Aorta (tissue), 5 donors: ENCODE data around the gene RBM20. TPM values are rescaled to one million over a fixed set of nuclear protein-coding genes. Genes with fewer than 3 reads are reported as not detected.
"Not testable (repeated sequence)": the region's sequence is repeated elsewhere in the genome, so short reads cannot be mapped to it uniquely, and the experiment has no call there.

Source experiments
- ATAC-seq: fragments of 200-7000 bp; cut with Tn5 transposase; one replicate; pipeline ENCODE4 v1.9.1; 2022; ENCODE audit warnings: moderate library complexity; ENCODE audit not compliant: low FRiP score
- DNase-seq, 2 donors: peaks; one replicate each; pipeline ENCODE4 v3.0.0-alpha.2; 2020
- H3K27ac ChIP-seq, 2 donors: one replicate each; pipeline ENCODE4 v1.5.1; 2013; ENCODE audit warnings: low read length in 2 of 2, mild to moderate bottlenecking in 2 of 2, moderate library complexity in 2 of 2, control low read depth in 1 of 2, inconsistent platforms in 1 of 2, low read depth in 1 of 2
- H3K27me3 ChIP-seq, 2 donors: one replicate each; pipeline ENCODE4 v1.6.1; 2013; ENCODE audit warnings: control low read depth in 1 of 2, low read length in 1 of 2, mild to moderate bottlenecking in 1 of 2, moderate library complexity in 1 of 2; ENCODE audit not compliant: insufficient read depth in 2 of 2, control insufficient read depth in 1 of 2
- H3K36me3 ChIP-seq, 2 donors: one replicate each; pipeline ENCODE4 v1.6.1; 2013; ENCODE audit warnings: control low read depth in 1 of 2, low read length in 1 of 2, mild to moderate bottlenecking in 1 of 2; ENCODE audit not compliant: insufficient read depth in 2 of 2, control insufficient read depth in 1 of 2
- H3K4me1 ChIP-seq, 2 donors: one replicate each; pipeline ENCODE4 v1.6.1; 2013; ENCODE audit warnings: low read length in 2 of 2, control low read depth in 1 of 2, mild to moderate bottlenecking in 1 of 2, moderate library complexity in 1 of 2; ENCODE audit not compliant: insufficient read depth in 2 of 2, control insufficient read depth in 1 of 2
- H3K4me3 ChIP-seq, 2 donors: one replicate each; pipeline ENCODE4 v1.5.1; 2013; ENCODE audit warnings: low read length in 2 of 2, control low read depth in 1 of 2, mild to moderate bottlenecking in 1 of 2
- H3K9me3 ChIP-seq: one replicate; pipeline ENCODE4 v1.6.1; 2013; ENCODE audit warnings: mild to moderate bottlenecking, low read length; ENCODE audit not compliant: control insufficient read depth
- WGBS, 2 donors: extraction: QIAGEN DNeasy Blood & Tissue Kit; methylation state at CpG; one replicate each; pipeline ENCODE4 v1.1.7; 2013; 5-methylcytosine and 5-hydroxymethylcytosine counted together
- intact Hi-C, 2 donors: fragments of 100-400 bp; cut with DNase I; formaldehyde crosslinking; loops; one replicate each; pipeline versions ENCODE4 v1.14.2 to v1.15.0; 2022
- polyA plus RNA-seq, 2 donors: library from polyadenylated mRNA; stranded (reverse); fragments of 200-250 nt; gene quantifications; one replicate each; pipeline ENCODE4 v1.2.3, GENCODE V29; 2013
- total RNA-seq, 2 donors: library from RNA; stranded (reverse); fragmentation: NEBNext Ultra II Directional; extraction: Animal tissue kit (Norgen Biotek cat#: 25700); gene quantifications; one replicate each; pipeline ENCODE4 v1.2.1, GENCODE V29; 2021
- donor health status: healthy with polysubstance abuse.
- donor health status: Bipolar disorder and iron deficiency.
- donor health status: DM: no; HTN: no; CAD: no.
- donor health status: DM: no; HTN: no; CAD: no.
- donor health status: DM: yes; HTN: yes; CAD: no.

RBM20 gene
- total and polyA plus RNA-seq, 4 donors: 2.9 to 11.2 (median 8.0) TPM

GRCh38 chr10:110632591-110633215 is 11.4 kb upstream of the RBM20 start:
- intact Hi-C loops: no loop called here
- Histone ChIP-seq H3K27me3 (no peaks in the 10 kb centered on the region), H3K9me3 (no peaks in the 10 kb centered on the region), H3K4me1 (peaks cover 4 to 8% of the 10 kb centered on the region in 2 donors), H3K27ac (peak overlapping the region; percentile 22 to 63), H3K36me3 (no peaks in the 10 kb centered on the region), H3K4me3 (no peak overlapping the region)
- no peak for ATAC-seq
- 77 to 100% methylated on average over 1 of the region's 1 CpG for WGBS, 2 donors
- DNase-seq: no peak

- DNase-seq: peak; percentile 56 to 83
- peak overlapping the region in 1 of 2 donors; percentile 47 for H3K27ac ChIP-seq
- intact Hi-C loops: no loop called here
- WGBS, 2 donors: 8 to 9% methylated on average over 9 of the region's 9 CpGs
- no peak for ATAC-seq
- no peaks in the 10 kb centered on the region for H3K36me3 ChIP-seq
- H3K9me3 ChIP-seq: no peaks in the 10 kb centered on the region
- H3K4me3 ChIP-seq: no peak overlapping the region
- peaks cover 4 to 15% of the 10 kb centered on the region in 2 donors for H3K4me1 ChIP-seq
- no peaks in the 10 kb centered on the region for H3K27me3 ChIP-seq
These were observed 9.5 kb upstream of the RBM20 start for GRCh38 chr10:110634527-110635209.

GRCh38 chr10:110636572-110636931 is 7.6 kb upstream of the RBM20 start:
- no peak overlapping the region for H3K4me3 ChIP-seq
- no peaks in the 10 kb centered on the region for H3K36me3 ChIP-seq
- peaks cover 0 to 15% of the 10 kb centered on the region in 2 donors for H3K4me1 ChIP-seq
- no peak for DNase-seq
- H3K27me3 ChIP-seq: no peaks in the 10 kb centered on the region
- peak overlapping the region; percentile 9 to 91 for H3K27ac ChIP-seq
- no peak for ATAC-seq
- H3K9me3 ChIP-seq: no peaks in the 10 kb centered on the region
- WGBS, 2 donors: 95 to 100% methylated on average over 2 of the region's 2 CpGs
- intact Hi-C loops: no loop called here

- no peaks in the 10 kb centered on the region for H3K36me3 ChIP-seq
- no peaks in the 10 kb centered on the region for H3K27me3 ChIP-seq
- ATAC-seq (peak; percentile 51), DNase-seq (peak in 1 of 2 donors; percentile 56)
- H3K4me3 ChIP-seq: no peak overlapping the region
- peak overlapping the region; percentile 68 to 91 for H3K27ac ChIP-seq
- H3K4me1 ChIP-seq: peaks cover 0 to 15% of the 10 kb centered on the region in 2 donors
- intact Hi-C loops: no loop called here
- WGBS, 2 donors: 12 to 13% methylated on average over 6 of the region's 6 CpGs
- no peaks in the 10 kb centered on the region for H3K9me3 ChIP-seq
These were observed 7.1 kb upstream of the RBM20 start for GRCh38 chr10:110636932-110637557.

- H3K4me3 ChIP-seq: no peak overlapping the region
- peak overlapping the region; percentile 68 to 91 for H3K27ac ChIP-seq
- WGBS, 2 donors: 15 to 21% methylated on average over 10 of the region's 10 CpGs
- intact Hi-C loops: no loop called here
- H3K4me1 ChIP-seq: peaks cover 0 to 15% of the 10 kb centered on the region in 2 donors
- no peaks in the 10 kb centered on the region for H3K27me3 ChIP-seq
- DNase-seq (no peak), ATAC-seq (peak; percentile 31)
- no peaks in the 10 kb centered on the region for H3K9me3 ChIP-seq
- H3K36me3 ChIP-seq: no peaks in the 10 kb centered on the region
These were observed 6.5 kb upstream of the RBM20 start for GRCh38 chr10:110637558-110638053.

GRCh38 chr10:110638319-110638718 is 5.8 kb upstream of the RBM20 start:
- intact Hi-C loops: no loop called here
- Histone ChIP-seq H3K27me3 (no peaks in the 10 kb centered on the region), H3K27ac (peak overlapping the region in 1 of 2 donors; percentile 79), H3K4me3 (no peak overlapping the region), H3K4me1 (peaks cover 0 to 12% of the 10 kb centered on the region in 2 donors), H3K9me3 (no peaks in the 10 kb centered on the region), H3K36me3 (no peaks in the 10 kb centered on the region)
- WGBS, 2 donors: 94 to 97% methylated on average over 3 of the region's 3 CpGs
- ATAC-seq (no peak), DNase-seq (no peak)

- H3K27ac ChIP-seq, H3K27me3 ChIP-seq, DNase-seq, H3K9me3 ChIP-seq, ATAC-seq, intact Hi-C loops, H3K4me3 ChIP-seq, H3K36me3 ChIP-seq: not testable (repeated sequence)
- WGBS, 2 donors: 62 to 69% methylated on average over 6 of the region's 6 CpGs
- peaks cover 0 to 12% of the 10 kb centered on the region in 2 donors for H3K4me1 ChIP-seq
These were observed 5.1 kb upstream of the RBM20 start for GRCh38 chr10:110639046-110639445.

GRCh38 chr10:110639858-110640257 is 4.3 kb upstream of the RBM20 start:
- DNase-seq, ATAC-seq, H3K27ac ChIP-seq, H3K4me3 ChIP-seq, H3K9me3 ChIP-seq, H3K27me3 ChIP-seq, intact Hi-C loops, H3K36me3 ChIP-seq: not testable (repeated sequence)
- 72 to 75% methylated on average over 6 of the region's 6 CpGs for WGBS, 2 donors
- peaks cover 0 to 11% of the 10 kb centered on the region in 2 donors for H3K4me1 ChIP-seq
